Lung (tissue), 12 donors: ENCODE results near the gene UBE2H. TPM values are rescaled to one million over a fixed set of nuclear protein-coding genes. Genes with fewer than 3 reads are reported as not detected.

Source experiments
- ATAC-seq: fragments of 200-7000 bp; cut with Tn5 transposase; one replicate; pipeline ENCODE4 v1.9.1; 2020; ENCODE audit warnings: moderate number of reproducible peaks; ENCODE audit not compliant: insufficient read depth, low FRiP score
- DNase-seq, 3 donors: peaks; one replicate each; pipeline ENCODE4 v3.0.0-alpha.2; 2013 to 2017
- H3K27ac ChIP-seq, 2 donors: one replicate each; pipeline ENCODE4 v1.5.1; 2013; ENCODE audit warnings: mild to moderate bottlenecking in 2 of 2, moderate library complexity in 2 of 2, control low read depth in 1 of 2, inconsistent platforms in 1 of 2, low read depth in 1 of 2, low read length in 1 of 2
- H3K27me3 ChIP-seq, 3 donors: one replicate each; pipeline ENCODE4 v1.5.1; 2013; ENCODE audit warnings: low read length in 2 of 3; ENCODE audit not compliant: control insufficient read depth in 3 of 3, insufficient read depth in 3 of 3
- H3K36me3 ChIP-seq, 4 donors: one replicate each; pipeline ENCODE4 v1.5.1; 2013; ENCODE audit warnings: low read length in 4 of 4, mild to moderate bottlenecking in 1 of 4, moderate library complexity in 1 of 4; ENCODE audit not compliant: control insufficient read depth in 4 of 4, insufficient read depth in 4 of 4
- H3K4me1 ChIP-seq, 5 donors: one replicate each; pipeline ENCODE4 v1.5.1; 2013; ENCODE audit warnings: low read length in 5 of 5, mild to moderate bottlenecking in 2 of 5, moderate library complexity in 1 of 5; ENCODE audit not compliant: control insufficient read depth in 5 of 5, insufficient read depth in 5 of 5
- H3K4me3 ChIP-seq: one replicate; pipeline ENCODE4 v1.5.1; 2013; ENCODE audit warnings: mild to moderate bottlenecking, control low read depth, moderate library complexity
- H3K9ac ChIP-seq, 2 donors: one replicate each; pipeline ENCODE4 v1.5.1; 2013; ENCODE audit warnings: low read length in 2 of 2, control low read depth in 1 of 2; ENCODE audit not compliant: insufficient read depth in 1 of 2
- H3K9me3 ChIP-seq, 4 donors: one replicate each; pipeline ENCODE4 v1.5.1; 2013; ENCODE audit warnings: low read length in 3 of 4, mild to moderate bottlenecking in 1 of 4, moderate library complexity in 1 of 4; ENCODE audit not compliant: control insufficient read depth in 4 of 4, insufficient read depth in 3 of 4
- CTCF ChIP-seq: IDR thresholded peaks from 2 replicates; pipeline ENCODE4 v1.5.1; 2012; ENCODE audit warnings: mild to moderate bottlenecking; ENCODE audit errors: control extremely low read depth, extremely low read depth
- WGBS, 2 donors: extraction: QIAGEN DNeasy Blood & Tissue Kit; methylation state at CpG; one replicate each; pipeline ENCODE4 v1.1.7; 2013; 5-methylcytosine and 5-hydroxymethylcytosine counted together
- polyA plus RNA-seq, 2 donors: library from polyadenylated mRNA; stranded (reverse); fragments of 200-250 nt; gene quantifications; one replicate each; pipeline ENCODE4 v1.2.1, GENCODE V29; 2013
- total RNA-seq, 2 donors: library from RNA; depleted of rRNA in 1 of 2; stranded (reverse); fragments of >200 nt in 1 of 2; gene quantifications; one replicate each; pipeline ENCODE4 v1.2.1, GENCODE V29; 2014 to 2021
- donor health status: control.
- donor health status: control.
- donor health status: Bipolar disorder and iron deficiency.
- donor health status: healthy.
- donor health status: DM: yes; HTN: yes; CAD: no.

The UBE2H gene
- total and polyA plus RNA-seq, 4 donors, result 23.0 to 102 (median 49.7) TPM

- no peaks in the 10 kb centered on the region for H3K36me3 ChIP-seq
- H3K27ac ChIP-seq, result no peak overlapping the region
- no peak overlapping the region for H3K9ac ChIP-seq
- ATAC-seq, result no peak
- DNase-seq, result no peak
- 96 to 97% methylated on average over 3 of the region's 3 CpGs for WGBS, 2 donors
- H3K4me1 ChIP-seq, result no peaks in the 10 kb centered on the region
- H3K27me3 ChIP-seq, result no peaks in the 10 kb centered on the region
- H3K4me3 ChIP-seq, result no peak overlapping the region
- H3K9me3 ChIP-seq, result peaks cover 0 to 8% (median 0%) of the 10 kb centered on the region in 4 donors
- TF ChIP-seq CTCF, result no peak
Observed at GRCh38 chr7:129816742-129817141, 136.0 kb downstream of the UBE2H start.

GRCh38 chr7:129807863-129808262, 144.9 kb downstream of the UBE2H start:
- Histone ChIP-seq H3K9me3 (no peaks in the 10 kb centered on the region), H3K4me3 (no peak overlapping the region), H3K27ac (no peak overlapping the region), H3K36me3 (no peaks in the 10 kb centered on the region), H3K4me1 (no peaks in the 10 kb centered on the region), H3K9ac (no peak overlapping the region), H3K27me3 (no peaks in the 10 kb centered on the region)
- 87 to 92% methylated on average over 2 to 3 of the region's 3 CpGs for WGBS, 2 donors
- no peak for ATAC-seq
- no peak for TF ChIP-seq CTCF
- no peak for DNase-seq

GRCh38 chr7:129804890-129805719, 147.7 kb downstream of the UBE2H start:
- Histone ChIP-seq H3K27ac (no peak overlapping the region), H3K4me3 (no peak overlapping the region), H3K27me3 (no peaks in the 10 kb centered on the region), H3K9ac (no peak overlapping the region), H3K9me3 (no peaks in the 10 kb centered on the region), H3K36me3 (no peaks in the 10 kb centered on the region), H3K4me1 (no peaks in the 10 kb centered on the region)
- 81 to 84% methylated on average over 10 to 11 of the region's 11 CpGs for WGBS, 2 donors
- no peak for ATAC-seq
- DNase-seq, result no peak
- no peak for TF ChIP-seq CTCF
